Measurements from ENCODE around the gene ATP1B2.

- no peak for TF ChIP-seq POLR2A (IDR thresholded peaks at IDR 0.05)
- no peak for TF ChIP-seq CTCF (IDR thresholded peaks at IDR 0.05 in 4 of 5, conservative IDR thresholded peaks at IDR 0.05 in 1 of 5)
Observed at GRCh38 chr17:7668482-7668881, 17.8 kb downstream of the ATP1B2 start.

Measured in gastrocnemius medialis (tissue), 4 donors.